GM12878 (cell line): ENCODE results near the gene SHISA6. TPM values are rescaled to one million over a fixed set of nuclear protein-coding genes. Genes with fewer than 3 reads are reported as not detected.

ENCODE experiments used
- ATAC-seq: fragments of 200-7000 bp; cut with Tn5 transposase; 3 replicates; pipeline ENCODE4 v1.9.1; 2020; ENCODE audit warnings: mild to moderate bottlenecking, moderate library complexity
- BruUV-seq: library from RNA; stranded (reverse); fragments of 400-500 nt; replicated peaks from 2 replicates; lab custom pipeline; 2021; lab: Mats Ljungman, UMichigan
- CTCF ChIA-PET: fragments of 300-600 bp; sonication (Branson Sonifier 250); formaldehyde crosslinking; extraction: SDS; loops from one replicate; lab custom pipeline; 2021; ENCODE audit warnings: inconsistent platforms; lab: Yijun Ruan, JAX
- POLR2A ChIA-PET: fragments of 350-600 bp; formaldehyde crosslinking; extraction: SDS; loops from one replicate; lab custom pipeline; 2021; ENCODE audit warnings: inconsistent platforms; lab: Charles Lee
- RAD21 ChIA-PET: fragments of 300-600 bp; sonication (Branson Sonifier 250); formaldehyde crosslinking; loops from one replicate; lab custom pipeline; 2023; ENCODE audit warnings: antibody characterized with exemption; ENCODE audit not compliant: unreplicated experiment; lab: Charles Lee
- SMC1A ChIA-PET: fragments of 300-600 bp; sonication (Branson Sonifier 250); formaldehyde crosslinking; loops from one replicate; lab custom pipeline; 2023; ENCODE audit not compliant: unreplicated experiment, uncharacterized antibody; lab: Charles Lee
- DNase-seq: peaks from one replicate; pipeline ENCODE4 v3.0.0-alpha.2; 2011; ENCODE audit warnings: low read depth, low spot score
- FAIRE-seq: peaks from 3 replicates; lab custom pipeline; 2011; peaks lifted over from hg19 to GRCh38; lab: Jason Lieb, UNC
- H2AFZ ChIP-seq: 2 replicates; pipeline ENCODE4 v1.6.0; 2011; ENCODE audit warnings: low read depth, low read length, control low read depth; ENCODE audit not compliant: control insufficient read depth
- H3K27ac ChIP-seq: 2 replicates; pipeline ENCODE4 v1.5.1; 2011; ENCODE audit warnings: control low read depth; ENCODE audit not compliant: control insufficient read depth, insufficient read depth
- H3K27me3 ChIP-seq, 2 experiments: replicated peaks in 1 of 2; 2 replicates each; pipeline versions ENCODE4 v1.6.0 to v1.6.1; 2011; ENCODE audit warnings: low read length in 1 of 2; ENCODE audit not compliant: control insufficient read depth in 2 of 2, insufficient read depth in 2 of 2
- H3K36me3 ChIP-seq, 2 experiments: 2 replicates each; pipeline ENCODE4 v1.5.1; 2011; ENCODE audit warnings: low read length in 1 of 2; ENCODE audit not compliant: control insufficient read depth in 2 of 2, insufficient read depth in 2 of 2
- H3K4me1 ChIP-seq: 2 replicates; pipeline ENCODE4 v1.6.1; 2011; ENCODE audit warnings: mild to moderate bottlenecking, low read length, moderate library complexity, mixed read lengths; ENCODE audit not compliant: control insufficient read depth, insufficient read depth
- H3K4me2 ChIP-seq: 2 replicates; pipeline ENCODE4 v1.6.0; 2011; ENCODE audit warnings: control low read depth; ENCODE audit not compliant: control insufficient read depth, insufficient read depth
- H3K4me3 ChIP-seq: fragments of 200-600 bp; sonication (generic); 2 replicates; pipeline ENCODE4 v1.5.1; 2016
- H3K79me2 ChIP-seq: 2 replicates; pipeline ENCODE4 v1.6.0; 2011; ENCODE audit warnings: low read length; ENCODE audit not compliant: control insufficient read depth, insufficient read depth
- H3K9ac ChIP-seq: 2 replicates; pipeline ENCODE4 v1.8.0; 2011; ENCODE audit warnings: low read length, control low read depth, mixed read lengths; ENCODE audit not compliant: control insufficient read depth, insufficient read depth
- H3K9me3 ChIP-seq: replicated peaks from 3 replicates; pipeline ENCODE4 v1.5.1; 2011; ENCODE audit warnings: mild to moderate bottlenecking, low read length; ENCODE audit not compliant: control insufficient read depth, insufficient read depth
- H4K20me1 ChIP-seq: 2 replicates; pipeline ENCODE4 v1.6.0; 2011; ENCODE audit not compliant: control insufficient read depth, insufficient read depth
- BCL11A ChIP-seq: IDR thresholded peaks from 2 replicates; pipeline ENCODE4 v1.6.1; 2011; ENCODE audit warnings: low read depth, low read length
- CBX3 ChIP-seq: fragments of 200-600 bp; sonication (generic); IDR thresholded peaks from 2 replicates; pipeline ENCODE4 v1.6.1; 2016; ENCODE audit warnings: low read depth, borderline replicate concordance
- CBX5 ChIP-seq: sonication (generic); IDR thresholded peaks from 2 replicates; pipeline ENCODE4 v1.6.1; 2016; ENCODE audit warnings: low read depth, moderate library complexity, mild to moderate bottlenecking, inconsistent platforms
- ELK1 ChIP-seq: IDR thresholded peaks from 2 replicates; pipeline ENCODE4 v1.6.1; 2012; ENCODE audit warnings: low read depth, low read length, improper control_type of control experiment
- ESRRA ChIP-seq: IDR thresholded peaks from 2 replicates; pipeline ENCODE4 v1.6.1; 2012; ENCODE audit warnings: mild to moderate bottlenecking, low read length, improper control_type of control experiment
- FOXM1 ChIP-seq: IDR thresholded peaks from 2 replicates; pipeline ENCODE4 v1.6.1; 2012; ENCODE audit warnings: low read depth, mild to moderate bottlenecking, inconsistent platforms, low read length, moderate library complexity
- NRF1 ChIP-seq: conservative IDR thresholded peaks from 2 replicates; pipeline ENCODE4 v1.6.1; 2011; ENCODE audit warnings: mild to moderate bottlenecking, low read depth, low read length, improper control_type of control experiment
- RELB ChIP-seq: fragments of 450-650 bp; IDR thresholded peaks from 2 replicates; pipeline ENCODE4 v1.6.1; 2017; ENCODE audit warnings: low read depth, mild to moderate bottlenecking, moderate library complexity
- SIN3A ChIP-seq: IDR thresholded peaks from 2 replicates; pipeline ENCODE4 v1.6.1; 2012; ENCODE audit warnings: low read depth, low read length, improper control_type of control experiment
- TAF1 ChIP-seq: IDR thresholded peaks from 2 replicates; pipeline ENCODE4 v1.6.1; 2011; ENCODE audit warnings: mild to moderate bottlenecking, low read depth, low read length, borderline replicate concordance
- TCF3 ChIP-seq: IDR thresholded peaks from 2 replicates; pipeline ENCODE4 v1.6.1; 2012; ENCODE audit warnings: low read depth, mild to moderate bottlenecking, low read length, borderline replicate concordance; ENCODE audit not compliant: insufficient read depth
- ZBTB11 ChIP-seq: fragments of 450-650 bp; formaldehyde crosslinking; IDR thresholded peaks from 2 replicates; pipeline ENCODE4 v1.5.0; 2022; ENCODE audit warnings: mild to moderate bottlenecking, missing genetic modification characterization
- WGBS: methylation state at CpG from one replicate; pipeline ENCODE4 v1.1.6; 2016; ENCODE audit warnings: low lambda C conversion rate; ENCODE audit not compliant: insufficient replicate concordance, insufficient coverage; ENCODE audit errors: missing lambda C conversion rate; 5-methylcytosine and 5-hydroxymethylcytosine counted together
- in situ Hi-C: fragments of 300-500 bp; cut with MboI; formaldehyde crosslinking; loops from 9 replicates; pipeline ENCODE4 v1.14.3; 2018; ENCODE audit warnings: mixed read lengths
- intact Hi-C: fragments of 100-400 bp; cut with micrococcal nuclease; formaldehyde crosslinking; loops from one replicate; pipeline ENCODE4 v1.14.2; 2022; ENCODE audit not compliant: unreplicated experiment
- polyA plus RNA-seq, 11 experiments: library from polyadenylated mRNA; depleted of rRNA in 4 of 11; unstranded in 6 of 11; stranded (reverse) in 5 of 11; fragments of >200 nt; fragmentation: Nextera tagmentation in 4 of 11; fragmentation: Illumina TruSeq in 1 of 11; extraction: Ambion mirVana in 4 of 11; extraction: Trizol in 1 of 11; gene quantifications; 1 replicate in 1 of 11; 2 replicates in 10 of 11; pipeline versions ENCODE4 v1.2.1 to v1.2.3, GENCODE V29; 2011 to 2016; ENCODE audit warnings: inconsistent platforms in 2 of 11, missing spikeins in 2 of 11, low read depth in 1 of 11
- total RNA-seq, 4 experiments: library from RNA; depleted of rRNA in 3 of 4; stranded (reverse); fragments of >200 nt in 3 of 4; fragmentation: Illumina TruSeq in 1 of 4; extraction: Trizol in 1 of 4; gene quantifications; 2 replicates each; pipeline versions ENCODE4 v1.2.1 to v1.2.3, GENCODE V29; 2013 to 2021

SHISA6 gene
- total and polyA plus RNA-seq, 10 of the 15 experiments (the other 5 are each of a cell fraction or from before 2014, with no cell fraction given), result not detected

- Histone ChIP-seq H3K27ac (no peak overlapping the region), H3K9ac (no peak overlapping the region), H3K79me2 (no peaks in the 10 kb centered on the region), H3K4me1 (no peaks in the 10 kb centered on the region), H3K36me3 (no peaks in the 10 kb centered on the region), H2AFZ (no peak overlapping the region), H3K9me3 (no peaks in the 10 kb centered on the region; the same call in 2 of the 3 replicates), H4K20me1 (no peaks in the 10 kb centered on the region), H3K27me3 (no peaks in the 10 kb centered on the region), H3K4me2 (no peak overlapping the region), H3K4me3 (no peak overlapping the region)
- ATAC-seq, result no peak
- DNase-seq, result no peak
- CTCF ChIA-PET, result no interaction called here
- in situ Hi-C loops, result loop anchor here (10.0 to 25.0 kb wide), 2 partner anchors 421 to 857 kb away; no protein-coding TSS in a partner anchor
- SMC1A ChIA-PET, result no interaction called here
- RAD21 ChIA-PET, result no interaction called here
- WGBS, result 42% methylated on average over 9 of the region's 9 CpGs
- no TSS peak for BruUV-seq
- POLR2A ChIA-PET, result no interaction called here
- FAIRE-seq, result no peak
- no peak for TF ChIP-seq SIN3A
- no peak for TF ChIP-seq TAF1
- no peak for TF ChIP-seq ELK1
- intact Hi-C loops, result no loop called here
Measured at GRCh38 chr17:11305524-11305923, 64.5 kb downstream of the SHISA6 start.

GRCh38 chr17:11308531-11308930, 67.5 kb downstream of the SHISA6 start:
- no peak overlapping the region for H3K27ac ChIP-seq
- ATAC-seq (no peak), FAIRE-seq (no peak), DNase-seq (no peak)
- no peak overlapping the region for H3K9ac ChIP-seq
- H4K20me1 ChIP-seq, result no peaks in the 10 kb centered on the region
- H3K27me3 ChIP-seq, result no peaks in the 10 kb centered on the region
- POLR2A ChIA-PET, result no interaction called here
- H2AFZ ChIP-seq, result no peak overlapping the region
- RAD21 ChIA-PET, result no interaction called here
- in situ Hi-C loops (loop anchor here (10.0 to 25.0 kb wide), 2 partner anchors 424 to 854 kb away; no protein-coding TSS in a partner anchor), intact Hi-C loops (no loop called here)
- BruUV-seq, result no TSS peak
- H3K79me2 ChIP-seq, result no peaks in the 10 kb centered on the region
- H3K9me3 ChIP-seq, result no peaks in the 10 kb centered on the region; the same call in 2 of the 3 replicates
- no peaks in the 10 kb centered on the region for H3K4me1 ChIP-seq
- SMC1A ChIA-PET, result no interaction called here
- H3K36me3 ChIP-seq, result no peaks in the 10 kb centered on the region
- CTCF ChIA-PET, result no interaction called here
- WGBS, result 21% methylated on average over 7 of the region's 7 CpGs
- H3K4me2 ChIP-seq, result no peak overlapping the region
- H3K4me3 ChIP-seq, result no peak overlapping the region
- TF ChIP-seq FOXM1, result no peak
- no peak for TF ChIP-seq CBX5
- TF ChIP-seq NRF1, result no peak
- no peak for TF ChIP-seq ZBTB11 (CRISPR knock-in tag)
- TF ChIP-seq CBX3, result no peak
- TF ChIP-seq ESRRA, result no peak
- no peak for TF ChIP-seq RELB
- no peak for TF ChIP-seq TCF3
- TF ChIP-seq BCL11A, result no peak
